Caki2 (cell line): ENCODE measurements around the gene TM7SF3. TPM values are rescaled to one million over a fixed set of nuclear protein-coding genes. Genes with fewer than 3 reads are reported as not detected.
A peak's percentile ranks its signal among the peaks of the same experiment; 100 is the strongest.
"Not testable (repeated sequence)": the region's sequence is repeated elsewhere in the genome, so short reads cannot be mapped to it uniquely, and the experiment has no call there.

Experiments
- DNase-seq: peaks from one replicate; pipeline ENCODE4 v3.0.0-alpha.2; 2015; ENCODE audit warnings: low read depth
- in situ Hi-C: cut with HindIII; loops from 2 replicates; pipeline ENCODE4 v1.10.0; 2016; ENCODE audit warnings: low sequenced_read_pairs, low pct_unique_long_range_greater_than_20kb, mixed read lengths
- total RNA-seq: library from RNA; depleted of rRNA; stranded (reverse); fragments of >200 nt; shearing (Covaris generic); gene quantifications from 2 replicates; pipeline ENCODE4 v1.2.3, GENCODE V29; 2014; ENCODE audit warnings: low replicate concordance

The TM7SF3 gene
- total RNA-seq, 1 experiment from 2014 or later: 308 TPM

DNA sequence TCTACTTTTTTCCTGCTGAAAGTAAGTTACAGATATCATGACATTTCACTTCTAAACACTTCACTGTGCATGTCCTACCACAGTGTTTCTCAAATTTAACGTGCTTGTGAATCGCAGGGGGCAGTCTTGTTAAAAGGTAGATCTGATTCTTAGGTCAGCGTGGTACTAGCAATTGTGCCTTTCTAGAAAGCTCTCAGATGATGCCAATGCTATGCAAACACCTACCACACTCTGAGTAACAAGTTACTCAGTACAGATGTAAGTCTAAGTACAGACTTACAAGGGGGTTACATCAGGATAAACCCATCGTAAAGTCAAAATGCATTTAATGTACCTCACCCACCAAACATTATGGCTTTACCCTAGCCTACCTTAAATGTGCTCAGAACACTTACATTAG, 22.4 kb downstream of the TM7SF3 start:
- in situ Hi-C loops: no loop called here
- DNase-seq: no peak

DNA sequence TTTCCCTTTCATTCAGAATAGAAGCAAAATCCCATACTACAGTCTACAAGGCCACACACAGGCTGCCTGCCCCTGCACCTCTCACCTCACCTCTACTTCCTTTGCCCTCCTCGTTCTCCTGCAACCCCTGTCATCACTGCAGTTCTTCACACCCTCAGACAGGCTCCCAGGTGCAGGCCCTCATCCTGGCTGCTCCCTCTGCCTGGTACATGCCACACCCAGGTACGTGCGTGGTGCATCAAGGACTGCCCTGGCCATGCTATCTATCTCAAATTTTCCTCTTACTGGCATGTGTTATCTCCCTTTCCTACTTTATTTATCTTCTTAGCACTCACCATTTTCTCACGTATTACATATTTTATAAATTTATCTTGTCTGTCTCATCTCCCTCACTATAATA, 24.3 kb downstream of the TM7SF3 start:
- in situ Hi-C loops: no loop called here
- no peak for DNase-seq

GRCh38 chr12:26988703-26989102, 25.5 kb downstream of the TM7SF3 start:
- no peak for DNase-seq
- in situ Hi-C loops: no loop called here

- peak; percentile 30 for DNase-seq
- in situ Hi-C loops: no loop called here
Measured at GRCh38 chr12:26987634-26988424, 26.4 kb downstream of the TM7SF3 start.

- DNase-seq: no peak
- in situ Hi-C loops: no loop called here
Measured at GRCh38 chr12:26982866-26983265, 31.3 kb downstream of the TM7SF3 start.

- in situ Hi-C loops: no loop called here
- no peak for DNase-seq
Measured at GRCh38 chr12:26979733-26980132, 34.5 kb downstream of the TM7SF3 start.

- in situ Hi-C loops: no loop called here
- DNase-seq: no peak
Measured at GRCh38 chr12:26978801-26979200, 35.4 kb downstream of the TM7SF3 start.

- in situ Hi-C loops: no loop called here
- DNase-seq: no peak
Measured at GRCh38 chr12:26976687-26977086, 37.5 kb downstream of the TM7SF3 start.

- in situ Hi-C loops: no loop called here
- DNase-seq: no peak
Measured at GRCh38 chr12:26971963-26972362, 42.2 kb downstream of the TM7SF3 start.

DNA sequence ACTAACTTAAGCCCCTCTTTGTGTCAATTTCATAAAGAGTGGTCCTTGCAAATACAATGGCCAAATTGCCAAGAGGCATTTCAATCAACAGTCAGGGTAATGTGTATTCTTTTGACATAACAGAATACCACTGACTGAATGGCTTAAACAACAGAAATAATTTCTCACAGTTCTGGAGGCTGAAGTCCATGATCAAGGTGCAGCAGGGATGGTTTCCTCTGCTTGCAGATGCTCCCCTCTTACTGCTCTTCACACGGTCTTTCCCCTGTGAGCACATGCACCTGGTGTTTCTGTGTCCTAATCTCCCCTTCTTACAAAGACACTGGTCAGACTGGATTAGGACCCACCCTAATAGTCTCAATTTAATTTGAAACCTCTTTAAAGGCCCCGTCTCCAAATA, 44.0 kb downstream of the TM7SF3 start:
- in situ Hi-C loops: no loop called here
- DNase-seq: no peak

- DNase-seq: no peak
- in situ Hi-C loops: no loop called here
Measured at GRCh38 chr12:26966842-26967241, 47.3 kb downstream of the TM7SF3 start.

DNA sequence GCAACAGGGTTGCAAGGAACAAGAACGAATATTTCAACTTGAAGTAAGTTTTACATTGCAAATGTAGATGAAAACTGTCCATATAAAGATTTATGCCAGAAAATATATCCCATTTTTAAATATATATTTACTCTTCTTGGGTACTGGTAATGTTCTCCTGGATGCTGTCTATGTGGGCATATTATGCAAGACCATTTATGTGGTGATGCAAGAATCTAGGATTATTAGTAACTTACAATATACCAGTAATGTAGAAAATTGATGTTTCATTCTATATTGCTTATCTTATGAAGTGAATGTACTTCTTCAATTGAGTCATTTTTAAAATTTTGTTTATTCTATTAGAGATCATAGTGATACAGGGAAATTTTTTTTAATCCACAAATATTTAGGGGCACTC, 50.8 kb downstream of the TM7SF3 start:
- in situ Hi-C loops: no loop called here
- DNase-seq: no peak

DNA sequence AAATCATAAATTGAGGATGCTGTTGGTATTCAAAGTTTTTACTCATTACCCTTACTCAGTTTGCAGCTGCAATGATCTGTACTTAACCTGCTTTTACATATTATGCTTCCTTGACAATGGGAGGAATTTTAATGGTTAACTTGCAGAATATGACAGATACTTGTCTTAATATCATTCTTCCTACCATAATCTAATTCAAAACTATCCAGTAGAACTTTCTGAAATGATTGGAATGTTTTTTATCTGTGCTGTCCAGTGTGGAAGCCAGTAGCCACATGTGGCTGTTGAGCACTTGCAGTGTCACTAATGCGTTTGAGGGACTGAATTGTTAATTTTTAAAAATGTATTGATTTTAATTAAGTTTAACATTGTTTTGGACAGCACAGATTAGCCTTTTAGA, 52.4 kb downstream of the TM7SF3 start:
- in situ Hi-C loops: no loop called here
- DNase-seq: no peak

- DNase-seq, in situ Hi-C loops: not testable (repeated sequence)
Measured at GRCh38 chr12:26961391-26961790, 52.8 kb downstream of the TM7SF3 start.

- in situ Hi-C loops: no loop called here
- DNase-seq: no peak
Measured at GRCh38 chr12:26954027-26954426, 60.2 kb downstream of the TM7SF3 start.

GRCh38 chr12:26953447-26953846, 60.7 kb downstream of the TM7SF3 start:
- in situ Hi-C loops: no loop called here
- DNase-seq: no peak

- in situ Hi-C loops: no loop called here
- DNase-seq: no peak
Measured at GRCh38 chr12:26948309-26948708, 65.9 kb downstream of the TM7SF3 start.

GRCh38 chr12:26941215-26941594, 73.0 kb downstream of the TM7SF3 start:
- DNase-seq: no peak
- in situ Hi-C loops: no loop called here

DNA sequence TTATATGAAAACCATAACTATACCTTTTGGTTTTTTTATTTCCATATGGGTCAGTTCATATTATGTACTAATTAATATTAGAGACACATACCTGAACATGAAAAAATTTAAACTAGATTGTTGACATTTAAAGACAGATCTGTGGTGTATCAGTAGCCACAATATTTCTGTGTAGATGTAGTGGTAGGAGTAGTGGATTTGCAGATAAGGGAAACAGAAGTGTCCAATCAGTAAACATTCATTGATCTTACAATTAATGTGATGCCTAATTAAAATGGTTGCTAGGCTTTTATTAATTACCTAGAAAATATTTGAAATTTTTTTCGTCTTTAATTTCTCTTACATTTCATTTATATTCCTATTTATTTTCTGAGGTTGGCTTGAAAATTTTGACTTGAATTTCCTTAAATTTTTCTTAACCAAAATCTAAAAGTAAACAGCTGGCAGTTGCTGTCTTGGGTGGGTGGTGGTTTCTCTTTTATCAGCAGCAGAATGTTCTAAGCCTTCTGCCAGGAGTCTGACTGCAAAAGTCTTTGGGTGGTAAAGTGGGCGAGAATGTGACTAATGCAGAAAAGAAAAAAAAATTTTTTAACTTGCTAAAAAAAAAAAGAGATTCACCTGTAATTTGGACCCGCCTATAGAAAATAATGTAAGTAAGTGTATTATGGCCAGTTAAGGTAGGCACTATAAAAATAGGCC, 73.5 kb downstream of the TM7SF3 start:
- in situ Hi-C loops: no loop called here
- no peak for DNase-seq

DNA sequence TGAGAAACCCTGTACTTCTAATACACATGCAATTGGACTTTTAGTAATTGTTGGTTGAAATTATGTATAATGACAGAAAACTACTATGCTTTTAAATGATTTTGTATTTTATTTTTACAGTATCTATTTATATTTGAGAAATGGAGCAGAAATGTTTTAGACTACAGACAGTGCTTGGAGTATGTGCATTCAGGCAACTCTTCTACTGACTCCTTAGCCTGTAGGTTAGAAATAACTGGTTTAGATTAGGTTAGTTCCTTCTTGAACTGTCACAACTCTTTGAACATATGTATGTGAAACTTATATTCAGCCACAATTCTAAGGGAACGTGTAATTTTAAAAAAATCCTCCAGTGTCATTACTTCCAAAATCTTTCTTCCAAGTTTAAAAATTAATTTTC, 74.2 kb downstream of the TM7SF3 start:
- in situ Hi-C loops: no loop called here
- DNase-seq: no peak
